Erythroblast (primary cell): ENCODE results near the gene GSTA1.
"Not testable (repeated sequence)": the region's sequence is repeated elsewhere in the genome, so short reads cannot be mapped to it uniquely, and the experiment has no call there.

Source experiments
- DNase-seq, 2 experiments: peaks; one replicate each; lab custom pipeline; 2025; lab: John Stamatoyannopoulos, UW
- GATA1 ChIP-seq: IDR thresholded peaks from 2 replicates; pipeline ENCODE4 v1.6.1; 2011; ENCODE audit warnings: low read depth, mild to moderate bottlenecking, control low read depth, low read length, moderate library complexity
- POLR2A ChIP-seq: IDR thresholded peaks from 2 replicates; pipeline ENCODE4 v1.6.1; 2011; ENCODE audit warnings: mild to moderate bottlenecking, low read length

GSTA1 gene

GRCh38 chr6:52786249-52786956 is 17.2 kb downstream of the GSTA1 start:
- TF ChIP-seq POLR2A (no peak), GATA1 (no peak)
- no peak for DNase-seq

GRCh38 chr6:52782696-52783274 is 20.8 kb downstream of the GSTA1 start:
- not testable (repeated sequence) for DNase-seq

GRCh38 chr6:52782209-52782608 is 21.4 kb downstream of the GSTA1 start:
- DNase-seq, result not testable (repeated sequence)

- no peak for DNase-seq
- no peak for TF ChIP-seq POLR2A
These were observed 24.4 kb downstream of the GSTA1 start for GRCh38 chr6:52779237-52779636.

- DNase-seq, result not testable (repeated sequence)
These were observed 26.8 kb downstream of the GSTA1 start for GRCh38 chr6:52776711-52777351.

GRCh38 chr6:52769399-52769798 is 34.2 kb downstream of the GSTA1 start:
- not testable (repeated sequence) for DNase-seq

- DNase-seq, result not testable (repeated sequence)
These were observed 36.0 kb downstream of the GSTA1 start for GRCh38 chr6:52767658-52768057.

- DNase-seq, result not testable (repeated sequence)
These were observed 40.2 kb downstream of the GSTA1 start, which contains the start of gene GSTA2 for GRCh38 chr6:52763322-52763916. Gene GSTA2, minus strand, starts transcription at chr6:52763475. Its CDS starts 5,528 bp downstream, at chr6:52757947.

- DNase-seq, result not testable (repeated sequence)
These were observed 41.7 kb downstream of the GSTA1 start for GRCh38 chr6:52761673-52762491.

- TF ChIP-seq POLR2A (no peak), GATA1 (no peak)
- DNase-seq, result no peak
These were observed 43.4 kb downstream of the GSTA1 start for GRCh38 chr6:52760105-52760765.

- DNase-seq, result no peak
These were observed 44.5 kb downstream of the GSTA1 start for GRCh38 chr6:52759085-52759484.

GRCh38 chr6:52757651-52758338 is 45.8 kb downstream of the GSTA1 start:
- DNase-seq, result not testable (repeated sequence)

More at GRCh38 chr6:52759085-52759484, 44.5 kb downstream of the GSTA1 start:
- no peak for TF ChIP-seq POLR2A
- TF ChIP-seq GATA1, result no peak

GRCh38 chr6:52754443-52754842 is 49.2 kb downstream of the GSTA1 start:
- no peak for DNase-seq
- TF ChIP-seq POLR2A, result no peak
- no peak for TF ChIP-seq GATA1

- not testable (repeated sequence) for DNase-seq
These were observed 50.5 kb downstream of the GSTA1 start for GRCh38 chr6:52753137-52753536.
